Measurements from ENCODE around the gene SLC25A12.

The SLC25A12 gene

DNA sequence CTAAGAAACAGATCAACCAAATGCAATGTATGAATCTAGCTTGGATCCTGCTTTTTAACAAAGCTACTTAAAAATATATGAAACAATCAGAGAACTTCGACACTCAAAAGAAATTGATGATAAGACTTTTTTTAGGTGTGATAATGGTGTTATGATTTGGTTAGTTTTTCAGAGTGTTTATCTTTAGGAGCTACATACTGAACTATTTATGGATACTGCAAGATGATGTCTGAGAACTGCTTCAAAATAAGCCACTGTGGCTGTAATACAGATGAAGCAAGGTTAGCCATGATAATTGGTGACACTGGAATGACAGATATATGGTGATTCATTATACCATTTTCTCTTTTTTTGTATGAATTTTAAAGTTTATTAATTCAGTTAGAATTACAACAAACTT is 14.2 kb downstream of the SLC25A12 start:
- no peak overlapping the region for H3K4ac ChIP-seq (ENCODE audit: low read length)
- H3K14ac ChIP-seq (ENCODE audit: low read length): no peak overlapping the region
- no peak overlapping the region for H3K23ac ChIP-seq (ENCODE audit: low read depth, low read length, poor library complexity)
- no peaks in the 10 kb centered on the region for H3K27me3 ChIP-seq (ENCODE audit: control insufficient read depth in 3 of 3, insufficient read depth in 3 of 3, low read depth in 1 of 3, low read length in 3 of 3)
- H3K79me1 ChIP-seq (ENCODE audit: low read depth, low read length): no peaks in the 10 kb centered on the region
- no peak overlapping the region for H3K18ac ChIP-seq (ENCODE audit: low read length)
- whole genome bisulfite sequencing, 2 donors (ENCODE audit: extremely low coverage in 2 of 2, insufficient read length in 2 of 2, insufficient replicate concordance in 1 of 2): no CpG with 5 or more reads among the region's 1 CpG
- H2BK5ac ChIP-seq (ENCODE audit: low read length): no peak overlapping the region
- peaks cover 0 to 3% of the 10 kb centered on the region in 2 donors for H3K4me1 ChIP-seq (ENCODE audit: control insufficient read depth in 2 of 2, insufficient read depth in 1 of 2, low read depth in 1 of 2, low read length in 2 of 2)
- H2AK5ac ChIP-seq (ENCODE audit: low read depth, low read length): no peak overlapping the region
- no peak overlapping the region for H3K4me2 ChIP-seq (ENCODE audit: insufficient read depth, low read length, poor library complexity, severe bottlenecking)
- no peak overlapping the region for H3K4me3 ChIP-seq (ENCODE audit: low read length in 2 of 2)
- no peak overlapping the region for H2AFZ ChIP-seq (ENCODE audit: low read length)
- no peak overlapping the region for H2BK120ac ChIP-seq (ENCODE audit: low read depth, low read length)
- H3K27ac ChIP-seq (replicated peaks; ENCODE audit: low read length): no peak overlapping the region
- H2BK15ac ChIP-seq (ENCODE audit: low read length): no peak overlapping the region
- DNase-seq (ENCODE audit: low spot score): no peak
- no peak overlapping the region for H3K9ac ChIP-seq (ENCODE audit: low read depth, low read length, poor library complexity)
- H3K9me3 ChIP-seq (replicated peaks in 1 of 2; ENCODE audit: control insufficient read depth in 2 of 2, insufficient read depth in 1 of 2, low read depth in 1 of 2, low read length in 2 of 2): peaks cover 0 to 2% of the 10 kb centered on the region in 2 donors
- no peak overlapping the region for H2BK12ac ChIP-seq (ENCODE audit: low read length)
- peaks cover 0 to 2% of the 10 kb centered on the region in 2 donors for H3K36me3 ChIP-seq (replicated peaks in 1 of 2; ENCODE audit: control insufficient read depth in 2 of 2, insufficient read depth in 2 of 2, low read length in 2 of 2)
- H4K8ac ChIP-seq (ENCODE audit: low read depth, low read length): no peak overlapping the region
- no peak overlapping the region for H4K91ac ChIP-seq (ENCODE audit: low read depth, low read length, poor library complexity)

DNA sequence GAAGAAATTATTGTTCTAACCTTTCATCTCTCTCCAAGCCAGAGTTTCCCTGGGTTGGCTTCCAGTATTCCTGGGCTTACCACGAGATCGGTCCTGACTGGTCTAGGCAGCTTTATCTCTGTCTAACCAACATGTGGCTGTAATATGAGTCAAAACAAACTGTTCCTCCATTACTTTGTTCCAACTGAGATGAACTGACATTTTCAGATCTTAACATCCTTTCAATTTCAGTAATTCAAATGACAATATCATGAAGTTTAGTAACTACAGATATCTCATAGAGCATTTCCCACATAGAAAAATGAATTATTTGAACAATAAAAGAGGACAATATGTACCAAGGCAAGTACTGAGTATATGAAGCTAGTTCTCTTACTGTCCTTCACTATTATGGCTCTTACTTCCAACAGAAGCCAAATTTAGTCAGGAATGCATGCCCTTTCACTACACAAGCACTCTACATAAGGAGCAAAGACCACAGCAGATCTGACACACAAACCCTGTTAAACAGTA is 15.5 kb downstream of the SLC25A12 start:
- H3K27ac ChIP-seq (replicated peaks; ENCODE audit: low read length): no peak overlapping the region
- no peak overlapping the region for H3K4me2 ChIP-seq (ENCODE audit: insufficient read depth, low read length, poor library complexity, severe bottlenecking)
- H3K18ac ChIP-seq (ENCODE audit: low read length): no peak overlapping the region
- no peak overlapping the region for H3K14ac ChIP-seq (ENCODE audit: low read length)
- H3K4me1 ChIP-seq (ENCODE audit: control insufficient read depth in 2 of 2, insufficient read depth in 1 of 2, low read depth in 1 of 2, low read length in 2 of 2): peaks cover 0 to 3% of the 10 kb centered on the region in 2 donors
- no peak for DNase-seq (ENCODE audit: low spot score)
- H3K36me3 ChIP-seq (replicated peaks in 1 of 2; ENCODE audit: control insufficient read depth in 2 of 2, insufficient read depth in 2 of 2, low read length in 2 of 2): peaks cover 0 to 9% of the 10 kb centered on the region in 2 donors
- H3K27me3 ChIP-seq (ENCODE audit: control insufficient read depth in 3 of 3, insufficient read depth in 3 of 3, low read depth in 1 of 3, low read length in 3 of 3): no peaks in the 10 kb centered on the region
- H2BK12ac ChIP-seq (ENCODE audit: low read length): no peak overlapping the region
- no CpG with 5 or more reads among the region's 2 CpGs for WGBS, 2 donors (ENCODE audit: extremely low coverage in 2 of 2, insufficient read length in 2 of 2, insufficient replicate concordance in 1 of 2)
- H2BK15ac ChIP-seq (ENCODE audit: low read length): no peak overlapping the region
- peak overlapping the region; percentile 13 for H2AFZ ChIP-seq (ENCODE audit: low read length)
- no peak overlapping the region for H3K4ac ChIP-seq (ENCODE audit: low read length)
- H3K79me1 ChIP-seq (ENCODE audit: low read depth, low read length): no peaks in the 10 kb centered on the region
- H3K4me3 ChIP-seq (ENCODE audit: low read length in 2 of 2): no peak overlapping the region
- no peak overlapping the region for H4K91ac ChIP-seq (ENCODE audit: low read depth, low read length, poor library complexity)
- no peak overlapping the region for H3K9ac ChIP-seq (ENCODE audit: low read depth, low read length, poor library complexity)
- peaks cover 0 to 4% of the 10 kb centered on the region in 2 donors for H3K9me3 ChIP-seq (replicated peaks in 1 of 2; ENCODE audit: control insufficient read depth in 2 of 2, insufficient read depth in 1 of 2, low read depth in 1 of 2, low read length in 2 of 2)
- H3K23ac ChIP-seq (ENCODE audit: low read depth, low read length, poor library complexity): no peak overlapping the region
- no peak overlapping the region for H2BK5ac ChIP-seq (ENCODE audit: low read length)
- H2AK5ac ChIP-seq (ENCODE audit: low read depth, low read length): no peak overlapping the region
- no peak overlapping the region for H4K8ac ChIP-seq (ENCODE audit: low read depth, low read length)
- no peak overlapping the region for H2BK120ac ChIP-seq (ENCODE audit: low read depth, low read length)

DNA sequence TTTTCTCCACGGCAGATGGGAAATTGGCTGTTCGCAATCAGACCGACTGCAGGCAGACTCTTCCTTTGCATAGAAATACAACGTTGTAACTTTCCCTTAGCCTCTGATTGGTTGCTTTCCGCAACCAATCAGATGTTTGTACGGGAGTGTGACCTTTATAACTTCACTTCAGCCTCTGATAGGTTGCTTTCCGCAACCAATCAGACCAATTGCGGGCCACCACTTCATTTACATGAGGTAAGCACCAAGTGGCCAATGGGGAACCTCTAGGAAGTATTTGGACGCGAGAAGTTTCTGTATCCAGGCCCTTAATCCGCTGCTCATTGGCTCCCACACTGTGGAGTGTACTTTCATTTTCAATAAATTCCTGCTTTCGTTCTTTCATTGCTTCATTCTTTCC is 19.1 kb downstream of the SLC25A12 start:
- Histone ChIP-seq H3K79me1 (ENCODE audit: low read depth, low read length) (no peaks in the 10 kb centered on the region), H4K8ac (ENCODE audit: low read depth, low read length) (no peak overlapping the region)
- WGBS, 2 donors (ENCODE audit: extremely low coverage in 2 of 2, insufficient read length in 2 of 2, insufficient replicate concordance in 1 of 2): no CpG with 5 or more reads among the region's 12 CpGs

DNA sequence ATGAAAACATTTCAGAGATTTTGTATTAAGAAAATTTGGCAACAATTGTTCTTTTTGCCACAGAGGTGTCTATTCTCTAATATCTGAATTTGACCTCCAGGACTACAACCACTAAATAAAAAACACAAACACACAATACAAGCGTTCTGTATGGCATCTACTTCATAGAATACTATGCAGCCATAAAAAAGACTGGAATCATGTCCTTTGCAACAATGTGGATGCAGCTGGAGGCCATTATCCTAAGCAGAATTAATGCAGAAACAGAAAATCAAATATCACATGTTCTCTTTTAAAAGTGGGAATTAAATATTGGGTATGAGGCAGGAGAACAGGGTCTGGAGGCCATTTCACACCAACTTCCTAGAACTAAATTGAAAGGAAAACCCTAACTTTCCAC is 19.5 kb downstream of the SLC25A12 start:
- H2BK5ac ChIP-seq (ENCODE audit: low read length): no peak overlapping the region
- H2AFZ ChIP-seq (ENCODE audit: low read length): no peak overlapping the region
- no CpG with 5 or more reads among the region's 1 CpG for WGBS, 2 donors (ENCODE audit: extremely low coverage in 2 of 2, insufficient read length in 2 of 2, insufficient replicate concordance in 1 of 2)
- DNase-seq (ENCODE audit: low spot score): no peak
- no peak overlapping the region for H2BK120ac ChIP-seq (ENCODE audit: low read depth, low read length)
- no peak overlapping the region for H3K4me3 ChIP-seq (ENCODE audit: low read length in 2 of 2)
- no peak overlapping the region for H3K4me2 ChIP-seq (ENCODE audit: insufficient read depth, low read length, poor library complexity, severe bottlenecking)
- no peak overlapping the region for H3K23ac ChIP-seq (ENCODE audit: low read depth, low read length, poor library complexity)
- no peak overlapping the region for H3K4ac ChIP-seq (ENCODE audit: low read length)
- H2BK15ac ChIP-seq (ENCODE audit: low read length): no peak overlapping the region
- no peaks in the 10 kb centered on the region for H3K79me1 ChIP-seq (ENCODE audit: low read depth, low read length)
- H4K91ac ChIP-seq (ENCODE audit: low read depth, low read length, poor library complexity): no peak overlapping the region
- H2BK12ac ChIP-seq (ENCODE audit: low read length): no peak overlapping the region
- H3K9me3 ChIP-seq (replicated peaks in 1 of 2; ENCODE audit: control insufficient read depth in 2 of 2, insufficient read depth in 1 of 2, low read depth in 1 of 2, low read length in 2 of 2): peaks cover 0 to 4% of the 10 kb centered on the region in 2 donors
- H2AK5ac ChIP-seq (ENCODE audit: low read depth, low read length): no peak overlapping the region
- no peaks in the 10 kb centered on the region for H3K27me3 ChIP-seq (ENCODE audit: control insufficient read depth in 3 of 3, insufficient read depth in 3 of 3, low read depth in 1 of 3, low read length in 3 of 3)
- H3K27ac ChIP-seq (replicated peaks; ENCODE audit: low read length): no peak overlapping the region
- no peak overlapping the region for H3K14ac ChIP-seq (ENCODE audit: low read length)
- peaks cover 0 to 3% of the 10 kb centered on the region in 2 donors for H3K4me1 ChIP-seq (ENCODE audit: control insufficient read depth in 2 of 2, insufficient read depth in 1 of 2, low read depth in 1 of 2, low read length in 2 of 2)
- no peak overlapping the region for H3K9ac ChIP-seq (ENCODE audit: low read depth, low read length, poor library complexity)
- peaks cover 0 to 9% of the 10 kb centered on the region in 2 donors for H3K36me3 ChIP-seq (replicated peaks in 1 of 2; ENCODE audit: control insufficient read depth in 2 of 2, insufficient read depth in 2 of 2, low read length in 2 of 2)
- H4K8ac ChIP-seq (ENCODE audit: low read depth, low read length): no peak overlapping the region
- H3K18ac ChIP-seq (ENCODE audit: low read length): no peak overlapping the region

More for the DNA sequence above, 19.1 kb downstream of the SLC25A12 start:
- peaks cover 0 to 3% of the 10 kb centered on the region in 2 donors for H3K4me1 ChIP-seq (ENCODE audit: control insufficient read depth in 2 of 2, insufficient read depth in 1 of 2, low read depth in 1 of 2, low read length in 2 of 2)
- H3K4me3 ChIP-seq (ENCODE audit: low read length in 2 of 2): no peak overlapping the region
- H3K9me3 ChIP-seq (replicated peaks in 1 of 2; ENCODE audit: control insufficient read depth in 2 of 2, insufficient read depth in 1 of 2, low read depth in 1 of 2, low read length in 2 of 2): peaks cover 0 to 4% of the 10 kb centered on the region in 2 donors
- no peak overlapping the region for H3K27ac ChIP-seq (replicated peaks; ENCODE audit: low read length)
- H3K9ac ChIP-seq (ENCODE audit: low read depth, low read length, poor library complexity): no peak overlapping the region
- H3K14ac ChIP-seq (ENCODE audit: low read length): no peak overlapping the region
- no peak overlapping the region for H2BK120ac ChIP-seq (ENCODE audit: low read depth, low read length)
- H4K91ac ChIP-seq (ENCODE audit: low read depth, low read length, poor library complexity): no peak overlapping the region
- H2BK5ac ChIP-seq (ENCODE audit: low read length): no peak overlapping the region
- H2AFZ ChIP-seq (ENCODE audit: low read length): no peak overlapping the region
- H3K4me2 ChIP-seq (ENCODE audit: insufficient read depth, low read length, poor library complexity, severe bottlenecking): no peak overlapping the region
- DNase-seq (ENCODE audit: low spot score): no peak
- no peak overlapping the region for H3K4ac ChIP-seq (ENCODE audit: low read length)
- no peak overlapping the region for H2BK15ac ChIP-seq (ENCODE audit: low read length)
- H2AK5ac ChIP-seq (ENCODE audit: low read depth, low read length): no peak overlapping the region
- H3K18ac ChIP-seq (ENCODE audit: low read length): no peak overlapping the region
- H2BK12ac ChIP-seq (ENCODE audit: low read length): no peak overlapping the region
- H3K27me3 ChIP-seq (ENCODE audit: control insufficient read depth in 3 of 3, insufficient read depth in 3 of 3, low read depth in 1 of 3, low read length in 3 of 3): no peaks in the 10 kb centered on the region
- H3K36me3 ChIP-seq (replicated peaks in 1 of 2; ENCODE audit: control insufficient read depth in 2 of 2, insufficient read depth in 2 of 2, low read length in 2 of 2): peaks cover 0 to 9% of the 10 kb centered on the region in 2 donors
- no peak overlapping the region for H3K23ac ChIP-seq (ENCODE audit: low read depth, low read length, poor library complexity)
